ENCODE results near the gene GLI3. TPM values are rescaled to one million over a fixed set of nuclear protein-coding genes. Genes with fewer than 3 reads are reported as not detected.

Gene GLI3
- total and polyA plus RNA-seq, 2 experiments from 2014 or later = 15.2 to 27.9 TPM

DNA sequence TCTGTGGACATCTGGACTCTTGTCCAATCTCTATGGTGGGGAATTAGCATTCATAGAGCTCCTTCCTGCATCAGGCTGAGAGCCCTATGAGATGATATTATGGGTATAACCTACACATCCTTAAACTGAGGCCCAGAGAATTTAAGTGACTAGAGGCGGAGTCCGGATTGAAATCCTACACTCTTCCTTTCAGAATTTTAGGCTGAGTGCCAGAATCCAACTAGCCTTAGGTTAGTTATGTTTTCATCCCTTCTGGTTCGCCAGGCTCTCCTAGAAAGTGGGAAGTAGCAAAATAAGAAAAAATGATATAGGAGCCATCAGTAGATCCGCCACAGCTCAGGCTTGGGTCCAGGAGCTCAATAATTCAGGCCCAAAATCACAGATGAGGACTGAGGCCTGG, 212.5 kb downstream of the GLI3 start:
- TF ChIP-seq, protein P1, sequence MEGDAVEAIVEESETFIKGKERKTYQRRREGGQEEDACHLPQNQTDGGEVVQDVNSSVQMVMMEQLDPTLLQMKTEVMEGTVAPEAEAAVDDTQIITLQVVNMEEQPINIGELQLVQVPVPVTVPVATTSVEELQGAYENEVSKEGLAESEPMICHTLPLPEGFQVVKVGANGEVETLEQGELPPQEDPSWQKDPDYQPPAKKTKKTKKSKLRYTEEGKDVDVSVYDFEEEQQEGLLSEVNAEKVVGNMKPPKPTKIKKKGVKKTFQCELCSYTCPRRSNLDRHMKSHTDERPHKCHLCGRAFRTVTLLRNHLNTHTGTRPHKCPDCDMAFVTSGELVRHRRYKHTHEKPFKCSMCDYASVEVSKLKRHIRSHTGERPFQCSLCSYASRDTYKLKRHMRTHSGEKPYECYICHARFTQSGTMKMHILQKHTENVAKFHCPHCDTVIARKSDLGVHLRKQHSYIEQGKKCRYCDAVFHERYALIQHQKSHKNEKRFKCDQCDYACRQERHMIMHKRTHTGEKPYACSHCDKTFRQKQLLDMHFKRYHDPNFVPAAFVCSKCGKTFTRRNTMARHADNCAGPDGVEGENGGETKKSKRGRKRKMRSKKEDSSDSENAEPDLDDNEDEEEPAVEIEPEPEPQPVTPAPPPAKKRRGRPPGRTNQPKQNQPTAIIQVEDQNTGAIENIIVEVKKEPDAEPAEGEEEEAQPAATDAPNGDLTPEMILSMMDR (IDR thresholded peaks at IDR 0.05; ENCODE audit: low read depth, low read length) = no peak
- H3K27ac ChIP-seq = no peak overlapping the region
- DNase-seq (ENCODE audit: low read depth in 1 of 2, low spot score in 1 of 2) = peak in 1 of 2 donors; percentile 25

DNA sequence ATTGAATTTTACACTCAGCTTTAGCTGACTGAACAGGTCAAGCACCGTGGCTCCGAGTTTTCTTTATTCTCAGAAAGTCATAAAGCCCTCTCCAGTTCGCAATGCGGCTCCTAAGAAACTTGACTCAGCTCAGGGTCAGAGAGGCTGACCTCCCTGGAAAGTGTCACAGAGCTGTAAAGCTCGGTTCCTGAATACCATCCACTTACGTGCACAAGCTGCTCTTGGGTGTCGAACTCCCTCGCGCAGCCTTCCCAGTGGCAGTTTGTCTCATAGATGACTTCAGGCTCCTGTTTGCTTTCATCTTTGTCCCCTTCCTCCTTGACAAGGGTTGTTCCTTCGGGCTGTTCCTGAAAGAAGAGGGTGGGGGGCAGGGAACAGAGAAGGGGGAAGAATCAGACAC, 213.7 kb downstream of the GLI3 start:
- no peaks in the 10 kb centered on the region for H3K9me3 ChIP-seq (ENCODE audit: low read depth)
- peaks cover 25% of the 10 kb centered on the region for H3K4me1 ChIP-seq (ENCODE audit: low read depth)
- no peak overlapping the region for H3K4me3 ChIP-seq
- H3K27ac ChIP-seq = peak overlapping the region; percentile 5
- peak in 1 of 2 donors; percentile 6 for DNase-seq (ENCODE audit: low read depth in 1 of 2, low spot score in 1 of 2)
- TF ChIP-seq, protein P1 (IDR thresholded peaks at IDR 0.05; ENCODE audit: low read depth, low read length) = no peak
- no peaks in the 10 kb centered on the region for H3K27me3 ChIP-seq
- H3K36me3 ChIP-seq = peaks cover 6% of the 10 kb centered on the region

More for the DNA sequence above, 212.5 kb downstream of the GLI3 start:
- no peaks in the 10 kb centered on the region for H3K9me3 ChIP-seq (ENCODE audit: low read depth)
- H3K4me1 ChIP-seq (ENCODE audit: low read depth) = peaks cover 20% of the 10 kb centered on the region
- H3K27me3 ChIP-seq = no peaks in the 10 kb centered on the region
- no peak overlapping the region for H3K4me3 ChIP-seq
- H3K36me3 ChIP-seq = peaks cover 6% of the 10 kb centered on the region

- no peak overlapping the region for H3K27ac ChIP-seq
- no peaks in the 10 kb centered on the region for H3K27me3 ChIP-seq
- H3K36me3 ChIP-seq = peaks cover 6% of the 10 kb centered on the region
- DNase-seq (ENCODE audit: low read depth in 1 of 2, low spot score in 1 of 2) = no peak
- TF ChIP-seq, protein P1 (IDR thresholded peaks at IDR 0.05; ENCODE audit: low read depth, low read length) = no peak
- H3K9me3 ChIP-seq (ENCODE audit: low read depth) = no peaks in the 10 kb centered on the region
- no peak overlapping the region for H3K4me3 ChIP-seq
- peaks cover 30% of the 10 kb centered on the region for H3K4me1 ChIP-seq (ENCODE audit: low read depth)
Observed at GRCh38 chr7:42022791-42023190, 214.2 kb downstream of the GLI3 start.

GRCh38 chr7:42022056-42022455, 215.0 kb downstream of the GLI3 start:
- Histone ChIP-seq H3K9me3 (ENCODE audit: low read depth) (no peaks in the 10 kb centered on the region), H3K36me3 (peaks cover 6% of the 10 kb centered on the region), H3K27ac (no peak overlapping the region), H3K4me1 (ENCODE audit: low read depth) (peaks cover 35% of the 10 kb centered on the region), H3K4me3 (no peak overlapping the region), H3K27me3 (no peaks in the 10 kb centered on the region)
- TF ChIP-seq, protein P1 (IDR thresholded peaks at IDR 0.05; ENCODE audit: low read depth, low read length) = no peak
- no peak for DNase-seq (ENCODE audit: low read depth in 1 of 2, low spot score in 1 of 2)

GRCh38 chr7:42021631-42022030, 215.4 kb downstream of the GLI3 start:
- Histone ChIP-seq H3K4me3 (no peak overlapping the region), H3K27ac (no peak overlapping the region), H3K4me1 (ENCODE audit: low read depth) (peaks cover 35% of the 10 kb centered on the region), H3K27me3 (no peaks in the 10 kb centered on the region), H3K36me3 (peaks cover 6% of the 10 kb centered on the region), H3K9me3 (ENCODE audit: low read depth) (no peaks in the 10 kb centered on the region)
- TF ChIP-seq, protein P1 (IDR thresholded peaks at IDR 0.05; ENCODE audit: low read depth, low read length) = no peak
- no peak for DNase-seq (ENCODE audit: low read depth in 1 of 2, low spot score in 1 of 2)

GRCh38 chr7:42020061-42020460, 216.9 kb downstream of the GLI3 start:
- H3K27ac ChIP-seq = peak overlapping the region; percentile 23
- TF ChIP-seq, protein P1 (IDR thresholded peaks at IDR 0.05; ENCODE audit: low read depth, low read length) = no peak
- peaks cover 4% of the 10 kb centered on the region for H3K36me3 ChIP-seq
- peaks cover 35% of the 10 kb centered on the region for H3K4me1 ChIP-seq (ENCODE audit: low read depth)
- no peaks in the 10 kb centered on the region for H3K9me3 ChIP-seq (ENCODE audit: low read depth)
- no peaks in the 10 kb centered on the region for H3K27me3 ChIP-seq
- H3K4me3 ChIP-seq = no peak overlapping the region
- peak in 1 of 2 donors; percentile 77 for DNase-seq (ENCODE audit: low read depth in 1 of 2, low spot score in 1 of 2)
